ENCODE data around the gene LRRC74B. TPM values are rescaled to one million over a fixed set of nuclear protein-coding genes. Genes with fewer than 3 reads are reported as not detected.
"Not testable (repeated sequence)": the region's sequence is repeated elsewhere in the genome, so short reads cannot be mapped to it uniquely, and the experiment has no call there.

The LRRC74B gene
- polyA plus RNA-seq, 1 donor, result 0.09 TPM

GRCh38 chr22:21077884-21078508 lies 32.2 kb downstream of the LRRC74B start:
- no peak for DNase-seq

GRCh38 chr22:21078916-21079315 lies 33.2 kb downstream of the LRRC74B start:
- DNase-seq, result no peak

- DNase-seq, result no peak
These were observed 33.7 kb downstream of the LRRC74B start for GRCh38 chr22:21079493-21079892.

GRCh38 chr22:21080435-21081137 lies 34.8 kb downstream of the LRRC74B start:
- DNase-seq, result no peak

- no peak for DNase-seq
These were observed 36.5 kb downstream of the LRRC74B start for GRCh38 chr22:21082248-21082647.

- no peak for DNase-seq
These were observed 41.4 kb downstream of the LRRC74B start for GRCh38 chr22:21087119-21087518.

- DNase-seq, result not testable (repeated sequence)
These were observed 42.2 kb downstream of the LRRC74B start for GRCh38 chr22:21087926-21088325.

GRCh38 chr22:21091220-21091619 lies 45.5 kb downstream of the LRRC74B start:
- not testable (repeated sequence) for DNase-seq

- DNase-seq, result no peak
These were observed 47.2 kb downstream of the LRRC74B start for GRCh38 chr22:21092797-21093554.

- not testable (repeated sequence) for DNase-seq
These were observed 47.9 kb downstream of the LRRC74B start for GRCh38 chr22:21093555-21094137.

GRCh38 chr22:21094911-21095772 lies 49.4 kb downstream of the LRRC74B start:
- DNase-seq, result no peak

GRCh38 chr22:21095773-21096107 lies 50.0 kb downstream of the LRRC74B start:
- DNase-seq, result no peak

GRCh38 chr22:21096878-21097277 lies 51.1 kb downstream of the LRRC74B start:
- not testable (repeated sequence) for DNase-seq

GRCh38 chr22:21098099-21098671 lies 52.4 kb downstream of the LRRC74B start:
- DNase-seq, result no peak

GRCh38 chr22:21099578-21099977 lies 53.8 kb downstream of the LRRC74B start:
- no peak for DNase-seq

- no peak for DNase-seq
These were observed 54.6 kb downstream of the LRRC74B start for GRCh38 chr22:21100149-21101032.

- DNase-seq, result no peak
These were observed 56.3 kb downstream of the LRRC74B start for GRCh38 chr22:21101877-21102638.

- peak; percentile 29 for DNase-seq
These were observed 57.0 kb downstream of the LRRC74B start for GRCh38 chr22:21102659-21103267.

GRCh38 chr22:21103633-21104032 lies 57.9 kb downstream of the LRRC74B start:
- peak; percentile 34 for DNase-seq

Data from hindlimb muscle (tissue), 1 donor.